ENCODE results near the gene ALX4. TPM values are rescaled to one million over a fixed set of nuclear protein-coding genes. Genes with fewer than 3 reads are reported as not detected.

ALX4 gene
- total and polyA plus RNA-seq, 2 of the 8 experiments (the other 6 are each of a cell fraction or from before 2014, with no cell fraction given): not detected

GRCh38 chr11:44264761-44265160 is 45.2 kb downstream of the ALX4 start:
- no peak overlapping the region for H3K23ac ChIP-seq (ENCODE audit: insufficient read length)
- H4K91ac ChIP-seq (replicated peaks; ENCODE audit: insufficient read length, low read length): no peak overlapping the region
- no peak overlapping the region for H2BK15ac ChIP-seq (ENCODE audit: low read length)
- ChIA-PET POLR2A (ENCODE audit: partially characterized antibody) (no interaction called here), CTCF (ENCODE audit: partially characterized antibody) (interaction anchor here (0.6 to 2.2 kb wide), 2 partner anchors 21 to 61 kb away, joined by 3 to 14 read pairs; no protein-coding TSS in a partner anchor)
- no peak overlapping the region for H2AFZ ChIP-seq (ENCODE audit: low read length)
- no peak overlapping the region for H3K18ac ChIP-seq (ENCODE audit: extremely low read depth, low read length)
- DNase-seq (ENCODE audit: low read depth in 1 of 2, low spot score in 2 of 2) (no peak), FAIRE-seq (no peak)
- no peak overlapping the region for H4K5ac ChIP-seq (ENCODE audit: insufficient read length, low read depth, low read length)
- no peak overlapping the region for H2BK5ac ChIP-seq (ENCODE audit: low read depth, low read length)
- no peak overlapping the region for H3K27ac ChIP-seq (ENCODE audit: low read depth, low read length)
- H3K9me3 ChIP-seq (ENCODE audit: insufficient read depth in 2 of 2, low read depth in 1 of 2, low read length in 1 of 2): no peaks in the 10 kb centered on the region
- no peak overlapping the region for H3K9ac ChIP-seq (replicated peaks in 1 of 4; ENCODE audit: extremely low read depth in 1 of 4, low read depth in 3 of 4, low read length in 3 of 4)
- no peak overlapping the region for H3K4me3 ChIP-seq (ENCODE audit: extremely low read depth in 1 of 4, insufficient read depth in 2 of 4, low read depth in 3 of 4, low read length in 4 of 4)
- H3K79me2 ChIP-seq (ENCODE audit: control insufficient read depth in 1 of 2, insufficient read depth in 2 of 2, low read length in 2 of 2): no peaks in the 10 kb centered on the region
- no peak overlapping the region for H3K4me2 ChIP-seq (ENCODE audit: insufficient read depth in 1 of 2, low read depth in 2 of 2, low read length in 2 of 2)
- H3K4me1 ChIP-seq (replicated peaks in 1 of 4; ENCODE audit: control insufficient read depth in 3 of 4, insufficient read depth in 4 of 4, low read length in 3 of 4): no peaks in the 10 kb centered on the region; a peak in 2 of 7 replicates
- H2BK12ac ChIP-seq (ENCODE audit: low read depth, low read length): no peak overlapping the region
- H3K79me1 ChIP-seq (ENCODE audit: low read depth, low read length): no peaks in the 10 kb centered on the region
- H2AK5ac ChIP-seq (ENCODE audit: low read depth, low read length): no peak overlapping the region
- no peak overlapping the region for H3K4ac ChIP-seq (replicated peaks; ENCODE audit: insufficient read length, low read depth, low read length)
- no peak overlapping the region; the same call in 1 of the 2 replicates for H4K8ac ChIP-seq (ENCODE audit: extremely low read depth, insufficient read depth, low read length)
- H3K56ac ChIP-seq (replicated peaks; ENCODE audit: insufficient read length, low read depth, low read length): no peak overlapping the region
- no peaks in the 10 kb centered on the region for H4K20me1 ChIP-seq (replicated peaks in 1 of 2; ENCODE audit: control insufficient read depth in 1 of 2, insufficient read depth in 2 of 2, low read length in 2 of 2)
- WGBS, 2 experiments (ENCODE audit: extremely low coverage in 1 of 2, insufficient coverage in 1 of 2, insufficient read length in 1 of 2, insufficient replicate concordance in 2 of 2, low coverage in 1 of 2, low lambda C conversion rate in 2 of 2, missing lambda C conversion rate in 1 of 2): 89% methylated on average over 22 of the region's 22 CpGs; no CpG with 5 or more reads in 1 of the 2 experiments
- no peak overlapping the region for H3K14ac ChIP-seq (ENCODE audit: insufficient read length)
- no peaks in the 10 kb centered on the region for H3K36me3 ChIP-seq (ENCODE audit: control insufficient read depth in 2 of 4, insufficient read depth in 4 of 4, low read length in 3 of 4)
- H2BK20ac ChIP-seq (ENCODE audit: low read length): no peak overlapping the region
- H2BK120ac ChIP-seq (replicated peaks; ENCODE audit: low read depth, low read length): no peak overlapping the region
- H3K27me3 ChIP-seq (replicated peaks in 1 of 4; ENCODE audit: control insufficient read depth in 3 of 4, extremely low read depth in 1 of 4, insufficient read depth in 3 of 4, low read length in 3 of 4): no peaks in the 10 kb centered on the region
- no peaks in the 10 kb centered on the region for H3K23me2 ChIP-seq (ENCODE audit: low read depth, low read length)
- TF ChIP-seq GABPA (IDR thresholded peaks at IDR 0.05; ENCODE audit: borderline replicate concordance, insufficient read depth, low read length): no peak
- TF ChIP-seq TAF1 (IDR thresholded peaks at IDR 0.05; ENCODE audit: low read depth, low read length): no peak
- TF ChIP-seq ATF3 (IDR thresholded peaks at IDR 0.05; ENCODE audit: insufficient read depth, low read depth, low read length): no peak
- no peak for TF ChIP-seq SP1 (IDR thresholded peaks at IDR 0.05; ENCODE audit: low read depth, low read length)
- no peak for TF ChIP-seq RNF2 (IDR thresholded peaks at IDR 0.05; ENCODE audit: borderline replicate concordance, low read depth, low read length, missing control alignments, poor library complexity, severe bottlenecking)
- TF ChIP-seq SIX5 (IDR thresholded peaks at IDR 0.05; ENCODE audit: low read depth, low read length): no peak
- no peak for TF ChIP-seq CREB1 (IDR thresholded peaks at IDR 0.05)
- no peak for TF ChIP-seq RAD21 (IDR thresholded peaks at IDR 0.05 in 1 of 2, conservative IDR thresholded peaks at IDR 0.05 in 1 of 2; ENCODE audit: low read depth in 2 of 2, low read length in 2 of 2)
- no peak for TF ChIP-seq RBBP5 (IDR thresholded peaks at IDR 0.05; ENCODE audit: borderline replicate concordance, low read depth, low read length)
- TF ChIP-seq SP4 (IDR thresholded peaks at IDR 0.05; ENCODE audit: low read length): no peak
- TF ChIP-seq GTF2F1 (IDR thresholded peaks at IDR 0.05; ENCODE audit: borderline replicate concordance, low read depth, low read length): no peak
- no peak for TF ChIP-seq KDM4A (IDR thresholded peaks at IDR 0.05; ENCODE audit: low read depth, low read length, severe bottlenecking)
- no peak for TF ChIP-seq BCL11A (IDR thresholded peaks at IDR 0.05; ENCODE audit: low read depth in 2 of 2, low read length in 2 of 2)
- no peak for TF ChIP-seq HDAC6 (IDR thresholded peaks at IDR 0.05; ENCODE audit: low read depth, low read length)
